ENCODE results near the gene TMCC1. TPM values are rescaled to one million over a fixed set of nuclear protein-coding genes. Genes with fewer than 3 reads are reported as not detected.

The TMCC1 gene
- total and polyA plus RNA-seq, 2 donors (not counting 1 experiment from before 2014, with no cell fraction given) = 8.5 to 32.2 TPM

DNA sequence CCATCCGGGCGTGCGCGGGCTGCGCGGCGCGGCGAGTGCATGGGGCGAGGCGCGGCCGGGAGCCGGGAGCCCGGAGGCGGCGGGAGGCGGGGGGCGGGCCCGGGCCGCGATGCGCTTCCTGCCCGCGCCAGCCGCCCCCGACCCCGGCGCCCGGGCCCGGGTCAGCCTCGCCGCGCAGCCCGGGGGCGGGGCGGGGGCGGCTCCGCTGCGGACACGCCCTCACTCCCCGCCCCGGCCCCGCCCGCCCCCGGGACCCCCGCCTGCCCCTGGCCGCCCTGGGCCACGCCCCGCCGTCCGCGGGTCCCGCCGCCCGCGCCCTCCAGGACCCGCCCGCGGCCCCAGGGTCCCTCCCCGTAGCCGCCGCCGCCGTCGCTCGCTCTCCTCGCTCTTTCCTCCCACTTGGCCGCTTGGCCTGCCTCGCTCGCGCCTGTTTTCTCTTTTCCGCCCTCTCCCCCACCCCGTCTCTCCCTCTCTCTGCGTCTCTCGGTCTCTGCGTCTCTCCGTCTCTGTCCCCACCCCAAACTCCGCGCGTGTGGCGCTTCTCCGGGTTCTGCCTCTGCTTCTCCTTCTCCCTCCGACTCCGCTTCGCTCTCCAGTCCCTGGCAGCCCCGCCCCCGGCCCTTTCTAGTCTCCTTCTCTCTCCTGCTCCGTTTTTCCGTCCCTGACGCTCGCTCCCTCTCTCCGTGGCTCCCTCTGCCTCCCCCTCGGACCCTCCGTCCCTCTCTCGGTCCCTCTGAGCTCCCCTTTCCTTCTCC lies 286.7 kb downstream of the TMCC1 start, which contains the start of gene PLXND1:
Gene PLXND1, minus strand, starts transcription at position 41 of the 755 bp plus-strand sequence. Its CDS starts 37 bp downstream, at position 4.
- WGBS (ENCODE audit: insufficient coverage) = 3% methylated on average over 74 of the region's 96 CpGs
- POLR2A ChIA-PET = interaction anchor here (2.1 to 4.1 kb wide), 2 partner anchors 14 to 30 kb away, joined by 7 to 55 read pairs; no protein-coding TSS in a partner anchor
- peak; percentile 57 for DNase-seq
- H2AFZ ChIP-seq (ENCODE audit: insufficient read depth, low read depth, low read length, poor library complexity, severe bottlenecking) = peak within 1 kb of the TSS; percentile 83
- peaks cover 18% of the 10 kb centered on the region for H3K4me1 Mint-ChIP-seq
- H3K27me3 Mint-ChIP-seq = peaks cover 20% of the 10 kb centered on the region
- no peaks in the 10 kb centered on the region for H3K36me3 ChIP-seq (replicated peaks in 1 of 2; ENCODE audit: control extremely low read depth in 1 of 2, control insufficient read depth in 1 of 2, extremely low read depth in 1 of 2, insufficient read depth in 2 of 2, low read length in 1 of 2)
- peaks cover 0 to 6% (median 0%) of the 10 kb centered on the region in 3 donors for H3K9me3 ChIP-seq (ENCODE audit: control extremely low read depth in 1 of 3, control insufficient read depth in 2 of 3, insufficient read depth in 1 of 3, low read length in 2 of 3)
- no peaks in the 10 kb centered on the region for H4K20me1 ChIP-seq (ENCODE audit: control insufficient read depth, insufficient read depth, low read length, poor library complexity, severe bottlenecking)
- CTCF ChIA-PET = interaction anchor here (1.9 kb wide), 2 partner anchors 29 to 116 kb away, joined by 18 to 20 read pairs; no protein-coding TSS in a partner anchor
- no peaks in the 10 kb centered on the region for H3K9me3 Mint-ChIP-seq (ENCODE audit: insufficient read depth)
- H3K27ac Mint-ChIP-seq = peak within 1 kb of the TSS; percentile 89
- peak; percentile 78 for ATAC-seq (ENCODE audit: low read depth)
- no peaks in the 10 kb centered on the region for H3K79me2 ChIP-seq (ENCODE audit: control insufficient read depth, insufficient read depth, low read length)
- H3K9ac ChIP-seq (ENCODE audit: low read length) = peak within 1 kb of the TSS; percentile 54
- no peak within 1 kb of the TSS for H3K27ac ChIP-seq (ENCODE audit: low read length in 2 of 2)
- intact Hi-C loops (cut with micrococcal nuclease) = loop anchor here (2.0 to 5.0 kb wide), 2 partner anchors 20 to 165 kb away; partner anchors contain the start of gene IFT122
- H3K4me2 ChIP-seq (replicated peaks; ENCODE audit: low read depth, low read length, poor library complexity, severe bottlenecking) = peak within 1 kb of the TSS; percentile 90
- peaks cover 16 to 19% of the 10 kb centered on the region in 2 donors for H3K4me1 ChIP-seq (ENCODE audit: control insufficient read depth in 2 of 2, insufficient read depth in 2 of 2, low read length in 2 of 2)
- H3K4me3 ChIP-seq (ENCODE audit: control extremely low read depth in 1 of 5, extremely low read depth in 1 of 5, insufficient read depth in 1 of 5, low read depth in 2 of 5, low read length in 4 of 5) = peak within 1 kb of the TSS in 4 of 5 experiments; percentile 48 to 55 (median 53)
- H3K27me3 ChIP-seq (replicated peaks in 1 of 4; ENCODE audit: control extremely low read depth in 1 of 4, control insufficient read depth in 3 of 4, insufficient read depth in 4 of 4, low read length in 3 of 4) = peaks cover 0 to 37% (median 14%) of the 10 kb centered on the region in 4 experiments
- peak within 1 kb of the TSS; percentile 95 for H3K4me3 Mint-ChIP-seq
- TF ChIP-seq, protein P1, sequence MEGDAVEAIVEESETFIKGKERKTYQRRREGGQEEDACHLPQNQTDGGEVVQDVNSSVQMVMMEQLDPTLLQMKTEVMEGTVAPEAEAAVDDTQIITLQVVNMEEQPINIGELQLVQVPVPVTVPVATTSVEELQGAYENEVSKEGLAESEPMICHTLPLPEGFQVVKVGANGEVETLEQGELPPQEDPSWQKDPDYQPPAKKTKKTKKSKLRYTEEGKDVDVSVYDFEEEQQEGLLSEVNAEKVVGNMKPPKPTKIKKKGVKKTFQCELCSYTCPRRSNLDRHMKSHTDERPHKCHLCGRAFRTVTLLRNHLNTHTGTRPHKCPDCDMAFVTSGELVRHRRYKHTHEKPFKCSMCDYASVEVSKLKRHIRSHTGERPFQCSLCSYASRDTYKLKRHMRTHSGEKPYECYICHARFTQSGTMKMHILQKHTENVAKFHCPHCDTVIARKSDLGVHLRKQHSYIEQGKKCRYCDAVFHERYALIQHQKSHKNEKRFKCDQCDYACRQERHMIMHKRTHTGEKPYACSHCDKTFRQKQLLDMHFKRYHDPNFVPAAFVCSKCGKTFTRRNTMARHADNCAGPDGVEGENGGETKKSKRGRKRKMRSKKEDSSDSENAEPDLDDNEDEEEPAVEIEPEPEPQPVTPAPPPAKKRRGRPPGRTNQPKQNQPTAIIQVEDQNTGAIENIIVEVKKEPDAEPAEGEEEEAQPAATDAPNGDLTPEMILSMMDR (IDR thresholded peaks at IDR 0.05) = no peak
- no peak for TF ChIP-seq EZH2 (IDR thresholded peaks at IDR 0.05; ENCODE audit: borderline replicate concordance, insufficient read depth, low read depth, low read length, poor library complexity, severe bottlenecking)

All from B cell (primary cell).